IMR-90 (cell line): ENCODE measurements around the gene HTT.

Experiments used
- CEBPB ChIP-seq: IDR thresholded peaks from 2 replicates; pipeline ENCODE4 v1.6.1; 2012; ENCODE audit warnings: low read depth, low read length, improper control_type of control experiment
- ELK1 ChIP-seq: fragments of 150-350 bp; IDR thresholded peaks from 2 replicates; pipeline ENCODE4 v1.6.1; 2016; ENCODE audit warnings: low read depth, mild to moderate bottlenecking, low read length, moderate library complexity, borderline replicate concordance
- MAZ ChIP-seq: IDR thresholded peaks from 2 replicates; pipeline ENCODE4 v1.6.1; 2012; ENCODE audit warnings: low read depth, mild to moderate bottlenecking, low read length, improper control_type of control experiment, moderate library complexity, borderline replicate concordance
- NFE2L2 ChIP-seq: fragments of 150-350 bp; IDR thresholded peaks from 2 replicates; pipeline ENCODE4 v1.6.1; 2016; ENCODE audit warnings: low read depth, mild to moderate bottlenecking, low read length
- POLR2A ChIP-seq: IDR thresholded peaks from 2 replicates; pipeline ENCODE4 v1.6.1; 2012; ENCODE audit warnings: mild to moderate bottlenecking, low read depth, low read length
- RAD21 ChIP-seq: IDR thresholded peaks from 2 replicates; pipeline ENCODE4 v1.6.1; 2012; ENCODE audit warnings: low read length, improper control_type of control experiment
- TF ChIP-seq, protein P1 (sequence below): conservative IDR thresholded peaks from 2 replicates; pipeline ENCODE4 v1.5.1; 2012; ENCODE audit warnings: mild to moderate bottlenecking, low read depth, low read length, improper control_type of control experiment

DNA sequence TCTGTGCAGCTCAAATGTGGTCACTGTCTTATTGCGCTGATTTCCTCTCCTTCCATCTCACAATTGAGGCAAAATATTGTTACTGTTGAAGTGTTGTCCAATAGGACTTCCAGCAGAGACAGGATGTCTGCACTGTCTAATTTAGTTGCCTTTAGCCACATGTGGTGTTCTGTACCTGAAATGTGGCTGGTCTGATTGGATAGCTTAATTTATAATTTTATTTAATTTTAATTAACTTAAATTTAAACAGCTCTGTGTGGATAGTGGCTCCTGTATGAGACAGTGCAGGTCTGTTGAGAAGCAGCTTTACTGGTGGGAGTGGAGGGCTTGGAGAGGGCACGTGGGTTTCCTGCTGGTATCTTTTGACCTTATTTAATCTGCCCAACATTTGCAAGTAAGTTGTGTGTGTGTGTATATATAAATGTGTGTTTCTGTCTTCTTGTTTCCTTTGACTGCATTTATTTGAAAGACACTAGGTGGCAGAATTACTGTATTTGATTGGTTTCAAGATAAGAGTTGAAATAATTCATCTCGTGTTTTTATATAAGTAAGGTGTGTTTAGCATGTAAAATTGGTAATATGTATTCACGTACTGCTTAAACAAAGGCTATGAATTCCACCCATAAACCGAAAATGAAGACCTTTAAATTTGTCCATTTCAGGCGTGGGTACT is 119.2 kb downstream of the HTT start:
- TF ChIP-seq ELK1 = no peak
- TF ChIP-seq, protein P1, sequence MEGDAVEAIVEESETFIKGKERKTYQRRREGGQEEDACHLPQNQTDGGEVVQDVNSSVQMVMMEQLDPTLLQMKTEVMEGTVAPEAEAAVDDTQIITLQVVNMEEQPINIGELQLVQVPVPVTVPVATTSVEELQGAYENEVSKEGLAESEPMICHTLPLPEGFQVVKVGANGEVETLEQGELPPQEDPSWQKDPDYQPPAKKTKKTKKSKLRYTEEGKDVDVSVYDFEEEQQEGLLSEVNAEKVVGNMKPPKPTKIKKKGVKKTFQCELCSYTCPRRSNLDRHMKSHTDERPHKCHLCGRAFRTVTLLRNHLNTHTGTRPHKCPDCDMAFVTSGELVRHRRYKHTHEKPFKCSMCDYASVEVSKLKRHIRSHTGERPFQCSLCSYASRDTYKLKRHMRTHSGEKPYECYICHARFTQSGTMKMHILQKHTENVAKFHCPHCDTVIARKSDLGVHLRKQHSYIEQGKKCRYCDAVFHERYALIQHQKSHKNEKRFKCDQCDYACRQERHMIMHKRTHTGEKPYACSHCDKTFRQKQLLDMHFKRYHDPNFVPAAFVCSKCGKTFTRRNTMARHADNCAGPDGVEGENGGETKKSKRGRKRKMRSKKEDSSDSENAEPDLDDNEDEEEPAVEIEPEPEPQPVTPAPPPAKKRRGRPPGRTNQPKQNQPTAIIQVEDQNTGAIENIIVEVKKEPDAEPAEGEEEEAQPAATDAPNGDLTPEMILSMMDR = peak; percentile 50
- no peak for TF ChIP-seq CEBPB
- no peak for TF ChIP-seq MAZ
- no peak for TF ChIP-seq NFE2L2
- TF ChIP-seq POLR2A = no peak
- peak; percentile 24 for TF ChIP-seq RAD21
